Activated CD4-positive, alpha-beta T cell treated with anti-CD3 and anti-CD28 coated beads, Interleukin-2, amount 10 ng/mL, durations not matched to agents 7 days and 5 days (primary cell): ENCODE data around the gene FCER2. TPM values are rescaled to one million over a fixed set of nuclear protein-coding genes. Genes with fewer than 3 reads are reported as not detected.

Source experiments
- CTCF ChIA-PET: fragments of 350-600 bp; sonication (Branson Sonifier 250); formaldehyde crosslinking; loops from one replicate; lab custom pipeline; 2021; ENCODE audit warnings: antibody characterized with exemption; lab: Charles Lee
- POLR2A ChIA-PET: fragments of 350-600 bp; sonication (Branson Sonifier 250); formaldehyde crosslinking; loops from one replicate; lab custom pipeline; 2021; ENCODE audit warnings: antibody characterized with exemption; lab: Charles Lee
- DNase-seq: peaks from one replicate; pipeline ENCODE4 v3.0.0-alpha.2; 2020
- H3K27ac Mint-ChIP-seq: one replicate; pipeline ENCODE4 v1.8.0; 2021; ENCODE audit warnings: mild to moderate bottlenecking, moderate library complexity, mixed read lengths
- H3K27me3 Mint-ChIP-seq: one replicate; pipeline ENCODE4 v1.8.0; 2021; ENCODE audit warnings: mixed read lengths
- H3K36me3 Mint-ChIP-seq: one replicate; pipeline ENCODE4 v1.8.0; 2021; ENCODE audit warnings: low read depth, mixed read lengths
- H3K4me1 Mint-ChIP-seq: one replicate; pipeline ENCODE4 v1.8.0; 2021; ENCODE audit warnings: mixed read lengths
- H3K4me3 Mint-ChIP-seq: one replicate; pipeline ENCODE4 v1.8.0; 2021; ENCODE audit warnings: mild to moderate bottlenecking, moderate library complexity, mixed read lengths
- H3K9me3 Mint-ChIP-seq: one replicate; pipeline ENCODE4 v1.8.0; 2021; ENCODE audit warnings: mixed read lengths
- total RNA-seq, 2 experiments: library from RNA; stranded (reverse); gene quantifications; one replicate each; pipeline ENCODE4 v1.2.3, GENCODE V29; 2021

Gene FCER2
- total RNA-seq, 2 experiments from 2014 or later, result 0.23 to 0.30 TPM

- Mint-ChIP-seq H3K9me3 (no peaks in the 10 kb centered on the region), H3K27me3 (no peaks in the 10 kb centered on the region), H3K27ac (no peak overlapping the region), H3K4me3 (no peak overlapping the region), H3K4me1 (no peaks in the 10 kb centered on the region), H3K36me3 (no peaks in the 10 kb centered on the region)
- ChIA-PET CTCF (interaction anchor here (1.2 kb wide), 1 partner anchor 10 kb away, joined by 3 read pairs; the partner anchor contains the start of gene TRAPPC5), POLR2A (no interaction called here)
- DNase-seq, result no peak
Observed at GRCh38 chr19:7690779-7691258, 11.1 kb downstream of the FCER2 start.

GRCh38 chr19:7689165-7689564, 12.8 kb downstream of the FCER2 start:
- POLR2A ChIA-PET, result no interaction called here
- Mint-ChIP-seq H3K36me3 (no peaks in the 10 kb centered on the region), H3K9me3 (no peaks in the 10 kb centered on the region), H3K4me3 (no peak overlapping the region), H3K27me3 (no peaks in the 10 kb centered on the region), H3K27ac (no peak overlapping the region), H3K4me1 (no peaks in the 10 kb centered on the region)
- no peak for DNase-seq
- CTCF ChIA-PET, result interaction anchor here (1.8 kb wide), 1 partner anchor 9 kb away, joined by 7 read pairs; the partner anchor contains the start of gene TRAPPC5

- no peaks in the 10 kb centered on the region for H3K27me3 Mint-ChIP-seq
- peaks cover 9% of the 10 kb centered on the region for H3K36me3 Mint-ChIP-seq
- H3K9me3 Mint-ChIP-seq, result no peaks in the 10 kb centered on the region
- DNase-seq, result no peak
- no peak overlapping the region for H3K4me3 Mint-ChIP-seq
- peaks cover 6% of the 10 kb centered on the region for H3K4me1 Mint-ChIP-seq
- H3K27ac Mint-ChIP-seq, result no peak overlapping the region
- ChIA-PET CTCF (no interaction called here), POLR2A (no interaction called here)
Observed at GRCh38 chr19:7687177-7687576, 14.8 kb downstream of the FCER2 start.

GRCh38 chr19:7685546-7686445, 16.1 kb downstream of the FCER2 start:
- H3K36me3 Mint-ChIP-seq, result peaks cover 13% of the 10 kb centered on the region
- peak overlapping the region; percentile 21 for H3K27ac Mint-ChIP-seq
- ChIA-PET CTCF (interaction anchor here (0.7 to 1.0 kb wide), 2 partner anchors 16 to 905 kb away, joined by 3 read pairs; partner anchors contain the start of gene FCER2), POLR2A (interaction anchor here (0.6 kb wide), 1 partner anchor 56 kb away, joined by 4 read pairs; no protein-coding TSS in a partner anchor)
- H3K4me3 Mint-ChIP-seq, result no peak overlapping the region
- H3K4me1 Mint-ChIP-seq, result peaks cover 11% of the 10 kb centered on the region
- H3K27me3 Mint-ChIP-seq, result no peaks in the 10 kb centered on the region
- no peak for DNase-seq
- H3K9me3 Mint-ChIP-seq, result no peaks in the 10 kb centered on the region

GRCh38 chr19:7682175-7682855, 19.6 kb downstream of the FCER2 start:
- POLR2A ChIA-PET, result no interaction called here
- Mint-ChIP-seq H3K4me3 (peak overlapping the region; percentile 89), H3K27ac (peak overlapping the region; percentile 96), H3K9me3 (no peaks in the 10 kb centered on the region), H3K27me3 (peaks cover 7% of the 10 kb centered on the region), H3K36me3 (peaks cover 13% of the 10 kb centered on the region), H3K4me1 (peaks cover 38% of the 10 kb centered on the region)
- CTCF ChIA-PET, result interaction anchor here (0.6 to 2.0 kb wide), 2 partner anchors 17 to 120 kb away, joined by 4 to 6 read pairs; no protein-coding TSS in a partner anchor
- DNase-seq, result no peak

GRCh38 chr19:7681340-7682174, 20.4 kb downstream of the FCER2 start:
- Mint-ChIP-seq H3K27me3 (peaks cover 12% of the 10 kb centered on the region), H3K4me3 (peak overlapping the region; percentile 89), H3K9me3 (no peaks in the 10 kb centered on the region), H3K36me3 (peaks cover 13% of the 10 kb centered on the region), H3K27ac (peak overlapping the region; percentile 96), H3K4me1 (peaks cover 43% of the 10 kb centered on the region)
- ChIA-PET POLR2A (interaction anchor here (0.6 kb wide), 1 partner anchor 113 kb away, joined by 3 read pairs; no protein-coding TSS in a partner anchor), CTCF (interaction anchor here (0.6 to 2.0 kb wide), 54 partner anchors 7 to 582 kb away, joined by 3 to 20 read pairs (median 4); partner anchors contain the start of genes FCER2, MAP2K7, RETN and SNAPC2)
- peak; percentile 93 for DNase-seq

- Mint-ChIP-seq H3K4me1 (peaks cover 51% of the 10 kb centered on the region), H3K36me3 (peaks cover 13% of the 10 kb centered on the region), H3K27ac (peak within 1 kb of the TSS; percentile 96), H3K4me3 (peak within 1 kb of the TSS; percentile 89), H3K27me3 (peaks cover 17% of the 10 kb centered on the region), H3K9me3 (no peaks in the 10 kb centered on the region)
- ChIA-PET CTCF (interaction anchor here (0.6 to 2.0 kb wide), 53 partner anchors 8 to 581 kb away, joined by 3 to 20 read pairs (median 4); partner anchors contain the start of genes FCER2, MAP2K7, RETN and SNAPC2), POLR2A (interaction anchor here (0.6 kb wide), 1 partner anchor 112 kb away, joined by 3 read pairs; no protein-coding TSS in a partner anchor)
- DNase-seq, result peak; percentile 84
Observed at GRCh38 chr19:7680606-7681339, 21.2 kb downstream of the FCER2 start, which contains the start of gene TRAPPC5. TSS of gene TRAPPC5 (plus strand) at chr19:7680833. CDS start at chr19:7682254, 1,421 bp downstream.

GRCh38 chr19:7679771-7680605, 21.9 kb downstream of the FCER2 start:
- no peak for DNase-seq
- Mint-ChIP-seq H3K27ac (peak overlapping the region; percentile 70), H3K4me3 (peak overlapping the region; percentile 89), H3K27me3 (peaks cover 19% of the 10 kb centered on the region), H3K36me3 (peaks cover 13% of the 10 kb centered on the region), H3K9me3 (no peaks in the 10 kb centered on the region), H3K4me1 (peaks cover 53% of the 10 kb centered on the region)
- CTCF ChIA-PET, result interaction anchor here (0.6 to 1.9 kb wide), 25 partner anchors 9 to 322 kb away, joined by 3 to 20 read pairs (median 6); partner anchors contain the start of genes FCER2, RETN and SNAPC2
- POLR2A ChIA-PET, result no interaction called here

- ChIA-PET POLR2A (no interaction called here), CTCF (interaction anchor here (0.9 kb wide), 1 partner anchor 110 kb away, joined by 3 read pairs; no protein-coding TSS in a partner anchor)
- peaks cover 58% of the 10 kb centered on the region for H3K4me1 Mint-ChIP-seq
- peak; percentile 79 for DNase-seq
- no peak overlapping the region for H3K4me3 Mint-ChIP-seq
- H3K9me3 Mint-ChIP-seq, result no peaks in the 10 kb centered on the region
- peak overlapping the region; percentile 28 for H3K27ac Mint-ChIP-seq
- H3K36me3 Mint-ChIP-seq, result peaks cover 13% of the 10 kb centered on the region
- peaks cover 19% of the 10 kb centered on the region for H3K27me3 Mint-ChIP-seq
Observed at GRCh38 chr19:7678971-7679751, 22.8 kb downstream of the FCER2 start.
